GM12874 (cell line): ENCODE measurements around the gene SHB.

Source experiments
- TF ChIP-seq, protein P1 (sequence below): IDR thresholded peaks from 2 replicates; pipeline ENCODE4 v1.5.1; 2011; ENCODE audit warnings: low read depth, mild to moderate bottlenecking, control low read depth, low read length, moderate library complexity; ENCODE audit not compliant: insufficient read depth

Gene SHB

DNA sequence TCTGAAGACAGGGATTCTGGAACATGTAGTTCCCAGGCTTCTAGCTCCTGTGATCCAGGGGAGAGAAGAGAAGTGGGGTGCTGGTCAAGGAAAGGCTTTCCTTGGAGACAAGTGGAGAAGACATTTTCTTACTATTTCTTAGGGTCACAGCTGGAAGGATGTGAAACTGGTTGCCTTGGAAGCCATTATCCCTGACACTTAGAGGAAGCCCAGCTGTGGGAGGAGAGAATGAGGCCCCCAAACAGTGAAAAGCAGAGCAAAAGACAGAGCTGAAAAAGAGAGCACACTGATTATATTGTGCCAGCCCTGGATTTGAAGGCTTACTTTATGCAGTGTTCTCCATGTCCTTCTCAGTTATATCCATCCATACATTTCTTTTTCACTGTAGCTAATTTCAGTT, 17.5 kb upstream of the SHB start:
- TF ChIP-seq, protein P1, sequence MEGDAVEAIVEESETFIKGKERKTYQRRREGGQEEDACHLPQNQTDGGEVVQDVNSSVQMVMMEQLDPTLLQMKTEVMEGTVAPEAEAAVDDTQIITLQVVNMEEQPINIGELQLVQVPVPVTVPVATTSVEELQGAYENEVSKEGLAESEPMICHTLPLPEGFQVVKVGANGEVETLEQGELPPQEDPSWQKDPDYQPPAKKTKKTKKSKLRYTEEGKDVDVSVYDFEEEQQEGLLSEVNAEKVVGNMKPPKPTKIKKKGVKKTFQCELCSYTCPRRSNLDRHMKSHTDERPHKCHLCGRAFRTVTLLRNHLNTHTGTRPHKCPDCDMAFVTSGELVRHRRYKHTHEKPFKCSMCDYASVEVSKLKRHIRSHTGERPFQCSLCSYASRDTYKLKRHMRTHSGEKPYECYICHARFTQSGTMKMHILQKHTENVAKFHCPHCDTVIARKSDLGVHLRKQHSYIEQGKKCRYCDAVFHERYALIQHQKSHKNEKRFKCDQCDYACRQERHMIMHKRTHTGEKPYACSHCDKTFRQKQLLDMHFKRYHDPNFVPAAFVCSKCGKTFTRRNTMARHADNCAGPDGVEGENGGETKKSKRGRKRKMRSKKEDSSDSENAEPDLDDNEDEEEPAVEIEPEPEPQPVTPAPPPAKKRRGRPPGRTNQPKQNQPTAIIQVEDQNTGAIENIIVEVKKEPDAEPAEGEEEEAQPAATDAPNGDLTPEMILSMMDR, result no peak

DNA sequence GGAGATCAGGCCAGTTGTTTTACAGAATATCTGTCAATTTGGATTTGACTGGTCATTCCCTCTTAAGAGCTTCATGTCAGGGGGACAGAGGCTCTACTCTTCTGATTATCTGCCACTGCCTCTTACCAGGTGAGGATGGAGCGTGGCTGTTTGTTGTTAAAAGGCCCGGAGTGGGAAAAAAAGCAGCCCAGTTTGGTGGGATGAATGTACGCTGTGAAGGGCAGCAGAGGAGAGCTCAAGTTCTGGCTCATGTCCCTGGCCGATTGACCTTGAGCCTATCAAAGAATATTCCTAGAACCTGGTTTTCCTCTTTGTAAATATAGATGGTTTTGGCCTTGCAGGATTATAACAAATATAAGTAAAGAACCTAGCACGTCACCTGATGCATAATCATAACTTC, 16.3 kb upstream of the SHB start:
- TF ChIP-seq, protein P1, result no peak

DNA sequence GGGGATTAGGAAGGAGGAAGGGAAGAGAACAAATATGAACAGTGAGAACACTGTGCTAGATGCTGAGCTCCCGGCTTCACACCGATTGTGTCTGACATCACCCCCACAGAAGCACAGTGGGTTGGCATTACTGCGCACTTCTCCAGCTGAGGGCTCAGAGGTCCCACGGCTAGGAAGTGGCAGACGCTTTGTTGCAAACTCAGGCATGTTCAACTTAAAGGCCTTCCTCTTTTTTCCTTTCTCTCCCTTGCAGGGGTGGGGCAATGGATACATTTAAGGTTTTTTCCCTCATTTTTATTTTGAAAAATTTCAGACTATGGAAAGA, 15.5 kb upstream of the SHB start:
- TF ChIP-seq, protein P1, result no peak

DNA sequence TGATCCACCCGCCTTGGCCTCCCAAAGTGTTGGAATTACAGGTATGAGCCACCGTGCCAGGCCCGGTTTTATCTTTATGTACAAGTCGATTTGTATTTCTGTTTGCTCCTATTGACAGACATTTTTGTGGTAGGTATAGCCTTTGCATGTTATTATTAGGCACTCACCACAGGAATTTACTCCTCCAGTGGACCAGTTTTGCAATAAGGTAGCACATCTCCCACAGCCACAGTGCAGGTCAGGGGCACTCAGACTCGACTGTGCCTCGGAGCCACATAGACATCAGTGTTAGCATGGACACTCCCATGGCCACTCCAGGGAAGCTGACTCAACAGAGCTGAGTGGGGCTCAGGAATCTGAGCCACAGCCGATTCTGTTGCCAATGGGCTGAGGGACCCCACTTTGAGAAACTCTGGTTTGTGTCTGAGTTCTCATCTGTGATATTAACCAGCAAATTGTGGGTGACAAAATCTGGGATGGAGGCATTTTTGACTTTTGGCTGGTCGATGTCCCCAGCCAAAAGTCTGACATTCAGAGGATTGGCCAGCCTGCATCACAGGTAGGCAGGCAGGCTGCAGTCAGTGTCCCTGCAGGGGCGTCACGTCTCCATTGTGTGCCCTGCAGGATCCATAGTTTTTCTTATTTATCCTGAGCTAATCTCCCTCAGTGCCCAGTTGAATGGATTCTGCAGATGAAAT, 15.0 kb upstream of the SHB start:
- TF ChIP-seq, protein P1, result no peak

DNA sequence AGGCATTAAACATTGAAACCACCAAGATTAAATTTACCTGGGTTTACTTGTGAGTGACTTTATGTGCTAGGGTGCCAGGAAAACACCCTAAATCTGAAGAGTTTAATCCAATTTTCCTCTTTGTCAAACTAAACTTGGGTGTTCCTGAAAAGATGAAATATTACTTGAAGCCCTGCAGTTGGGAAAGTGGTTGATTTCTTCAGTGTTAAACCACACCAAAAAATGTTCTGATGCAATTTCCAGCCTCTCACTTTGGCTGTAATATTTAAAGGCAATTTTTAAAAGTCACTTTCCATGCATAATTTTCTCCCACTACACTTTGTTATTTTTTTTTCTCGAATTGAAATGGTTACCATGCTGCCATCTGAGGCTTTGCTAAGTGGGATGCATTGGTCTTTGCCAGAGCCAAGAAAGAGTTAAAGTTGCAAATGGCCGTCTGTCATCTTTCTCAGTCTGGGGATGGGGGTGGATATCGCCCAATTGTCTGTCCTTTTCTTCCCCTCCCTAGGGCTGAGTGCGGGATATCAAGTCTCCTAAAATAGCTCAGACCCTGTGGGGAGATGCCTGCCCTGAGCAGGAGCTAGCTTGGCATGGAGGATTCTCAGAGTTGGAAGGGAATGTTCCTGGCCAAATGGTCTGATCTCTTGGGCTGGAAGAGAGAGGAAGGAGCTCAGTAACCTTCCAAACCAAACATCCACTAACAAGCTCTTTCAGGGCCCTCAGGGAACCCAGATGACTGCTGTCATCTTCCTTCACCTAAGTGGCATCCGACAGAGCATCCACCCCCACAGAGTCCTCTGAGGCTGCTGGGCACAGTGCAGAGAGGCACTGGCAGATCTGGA, 13.6 kb upstream of the SHB start:
- TF ChIP-seq, protein P1, result no peak

DNA sequence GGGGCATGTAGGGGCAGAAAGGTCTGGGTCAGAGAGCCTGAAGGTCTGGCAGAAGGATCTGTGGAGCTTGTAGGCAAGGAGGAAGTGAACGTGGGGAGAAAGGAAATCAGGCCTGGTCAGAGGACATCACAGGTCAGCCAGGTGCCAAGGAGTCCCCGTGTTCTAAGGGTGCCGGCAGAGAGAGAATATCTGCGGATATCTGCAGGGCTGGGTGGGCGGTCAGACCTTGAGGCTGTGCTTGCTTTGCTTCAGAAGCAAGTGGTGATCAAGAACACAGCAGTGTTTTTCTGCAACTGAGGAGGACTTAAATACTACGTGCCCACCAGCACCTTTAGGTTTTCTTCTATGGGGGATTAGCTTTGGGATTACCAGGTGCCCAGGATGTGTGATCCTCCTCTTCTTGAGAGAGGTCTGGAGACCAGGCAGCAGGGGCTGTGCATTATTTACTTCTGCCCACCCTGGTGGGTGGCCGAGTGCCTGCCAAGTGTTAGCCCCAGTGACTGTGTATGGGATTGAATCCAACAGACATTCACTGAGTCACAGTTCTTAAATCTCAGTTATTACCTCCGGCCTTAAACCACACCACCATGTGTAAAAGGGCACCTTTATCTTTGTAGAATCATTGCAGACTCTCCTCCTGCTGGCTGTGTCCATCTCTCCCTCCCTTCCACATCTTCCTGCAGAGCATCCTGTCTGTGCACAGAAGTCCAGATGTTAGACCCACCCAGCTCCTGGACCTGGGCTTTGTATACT, 12.5 kb upstream of the SHB start:
- TF ChIP-seq, protein P1, result no peak

DNA sequence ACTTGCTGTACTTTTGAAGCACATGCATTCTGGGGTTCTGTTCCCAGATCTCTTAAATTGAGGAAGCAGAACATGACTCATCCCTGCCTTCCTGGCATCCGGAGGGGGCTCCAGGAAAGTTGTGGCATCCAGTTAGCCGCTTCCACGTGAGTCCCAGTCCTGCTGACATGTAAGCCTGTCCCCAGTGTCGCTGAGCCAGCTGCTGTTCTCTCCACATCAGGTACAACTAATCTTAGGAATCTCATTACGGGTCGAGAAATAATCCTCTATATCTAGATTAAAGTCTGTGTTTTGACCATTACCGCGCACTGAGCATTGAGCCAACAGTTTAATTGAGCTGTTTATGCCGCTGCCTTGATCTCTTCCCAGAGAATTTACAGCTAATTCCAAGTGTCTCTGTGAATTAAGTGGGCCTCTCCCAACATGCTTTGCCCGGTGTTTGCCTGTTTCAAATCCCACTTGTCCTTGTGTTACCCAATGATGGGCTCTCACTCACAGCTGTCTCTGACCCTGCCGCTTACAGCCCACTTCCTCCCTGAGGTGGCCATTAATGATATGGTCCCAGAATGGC, 10.5 kb upstream of the SHB start:
- TF ChIP-seq, protein P1, result no peak
